ENCODE measurements around the gene BNC2.

Gene BNC2

GRCh38 chr9:16411311-16411710 lies 459.2 kb downstream of the BNC2 start:
- TF ChIP-seq TAF1 (IDR thresholded peaks at IDR 0.05; ENCODE audit: low read depth) (no peak), FOXM1 (IDR thresholded peaks at IDR 0.05; ENCODE audit: borderline replicate concordance, low read depth) (no peak), RAD21 (IDR thresholded peaks at IDR 0.05; ENCODE audit: low read depth) (no peak), TEAD4 (IDR thresholded peaks at IDR 0.05) (no peak), EP300 (IDR thresholded peaks at IDR 0.05; ENCODE audit: borderline replicate concordance) (no peak), TCF12 (IDR thresholded peaks at IDR 0.05; ENCODE audit: low read depth) (no peak)

- TF ChIP-seq YY1 (IDR thresholded peaks at IDR 0.05; ENCODE audit: low read depth), result no peak
- TF ChIP-seq ZBTB7A (IDR thresholded peaks at IDR 0.05; ENCODE audit: low read depth), result no peak
- no peak for TF ChIP-seq TEAD4 (IDR thresholded peaks at IDR 0.05)
- TF ChIP-seq EP300 (IDR thresholded peaks at IDR 0.05; ENCODE audit: borderline replicate concordance), result no peak
- no peak for TF ChIP-seq NFIC (IDR thresholded peaks at IDR 0.05)
- TF ChIP-seq TCF12 (IDR thresholded peaks at IDR 0.05; ENCODE audit: low read depth), result no peak
- no peak for TF ChIP-seq FOXM1 (IDR thresholded peaks at IDR 0.05; ENCODE audit: borderline replicate concordance, low read depth)
- TF ChIP-seq, protein P1, sequence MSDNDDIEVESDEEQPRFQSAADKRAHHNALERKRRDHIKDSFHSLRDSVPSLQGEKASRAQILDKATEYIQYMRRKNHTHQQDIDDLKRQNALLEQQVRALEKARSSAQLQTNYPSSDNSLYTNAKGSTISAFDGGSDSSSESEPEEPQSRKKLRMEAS (IDR thresholded peaks at IDR 0.05), result no peak
- TF ChIP-seq, protein P2, sequence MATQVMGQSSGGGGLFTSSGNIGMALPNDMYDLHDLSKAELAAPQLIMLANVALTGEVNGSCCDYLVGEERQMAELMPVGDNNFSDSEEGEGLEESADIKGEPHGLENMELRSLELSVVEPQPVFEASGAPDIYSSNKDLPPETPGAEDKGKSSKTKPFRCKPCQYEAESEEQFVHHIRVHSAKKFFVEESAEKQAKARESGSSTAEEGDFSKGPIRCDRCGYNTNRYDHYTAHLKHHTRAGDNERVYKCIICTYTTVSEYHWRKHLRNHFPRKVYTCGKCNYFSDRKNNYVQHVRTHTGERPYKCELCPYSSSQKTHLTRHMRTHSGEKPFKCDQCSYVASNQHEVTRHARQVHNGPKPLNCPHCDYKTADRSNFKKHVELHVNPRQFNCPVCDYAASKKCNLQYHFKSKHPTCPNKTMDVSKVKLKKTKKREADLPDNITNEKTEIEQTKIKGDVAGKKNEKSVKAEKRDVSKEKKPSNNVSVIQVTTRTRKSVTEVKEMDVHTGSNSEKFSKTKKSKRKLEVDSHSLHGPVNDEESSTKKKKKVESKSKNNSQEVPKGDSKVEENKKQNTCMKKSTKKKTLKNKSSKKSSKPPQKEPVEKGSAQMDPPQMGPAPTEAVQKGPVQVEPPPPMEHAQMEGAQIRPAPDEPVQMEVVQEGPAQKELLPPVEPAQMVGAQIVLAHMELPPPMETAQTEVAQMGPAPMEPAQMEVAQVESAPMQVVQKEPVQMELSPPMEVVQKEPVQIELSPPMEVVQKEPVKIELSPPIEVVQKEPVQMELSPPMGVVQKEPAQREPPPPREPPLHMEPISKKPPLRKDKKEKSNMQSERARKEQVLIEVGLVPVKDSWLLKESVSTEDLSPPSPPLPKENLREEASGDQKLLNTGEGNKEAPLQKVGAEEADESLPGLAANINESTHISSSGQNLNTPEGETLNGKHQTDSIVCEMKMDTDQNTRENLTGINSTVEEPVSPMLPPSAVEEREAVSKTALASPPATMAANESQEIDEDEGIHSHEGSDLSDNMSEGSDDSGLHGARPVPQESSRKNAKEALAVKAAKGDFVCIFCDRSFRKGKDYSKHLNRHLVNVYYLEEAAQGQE (IDR thresholded peaks at IDR 0.05; ENCODE audit: low read depth), result no peak
- no peak for TF ChIP-seq RAD21 (IDR thresholded peaks at IDR 0.05; ENCODE audit: low read depth)
- TF ChIP-seq CEBPB (IDR thresholded peaks at IDR 0.05), result no peak
Measured at GRCh38 chr9:16410601-16411280, 459.7 kb downstream of the BNC2 start.

DNA sequence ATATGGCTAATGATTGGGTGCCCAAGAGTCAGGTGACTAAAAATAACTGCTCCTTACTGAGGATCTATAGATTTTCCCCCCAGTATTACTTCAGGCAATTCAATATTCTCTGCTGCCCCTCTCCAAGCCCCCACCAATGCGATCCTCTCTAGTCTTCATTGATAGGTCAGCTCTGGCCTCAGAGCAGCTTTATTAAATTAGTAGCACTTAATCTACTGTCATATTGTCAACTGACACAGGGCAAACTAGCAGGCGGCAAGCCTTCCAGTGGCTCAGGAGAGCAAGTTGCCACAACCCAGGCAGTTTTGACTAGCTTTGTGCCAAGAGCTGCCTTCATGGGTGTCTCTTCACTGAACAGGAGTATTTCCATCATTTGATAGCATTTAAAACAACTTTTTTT lies 462.9 kb downstream of the BNC2 start:
- TF ChIP-seq, protein P3, sequence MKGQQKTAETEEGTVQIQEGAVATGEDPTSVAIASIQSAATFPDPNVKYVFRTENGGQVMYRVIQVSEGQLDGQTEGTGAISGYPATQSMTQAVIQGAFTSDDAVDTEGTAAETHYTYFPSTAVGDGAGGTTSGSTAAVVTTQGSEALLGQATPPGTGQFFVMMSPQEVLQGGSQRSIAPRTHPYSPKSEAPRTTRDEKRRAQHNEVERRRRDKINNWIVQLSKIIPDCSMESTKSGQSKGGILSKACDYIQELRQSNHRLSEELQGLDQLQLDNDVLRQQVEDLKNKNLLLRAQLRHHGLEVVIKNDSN (IDR thresholded peaks at IDR 0.05), result no peak
- TF ChIP-seq TAF1 (IDR thresholded peaks at IDR 0.05; ENCODE audit: low read depth), result no peak
- TF ChIP-seq, protein P2 (IDR thresholded peaks at IDR 0.05; ENCODE audit: low read depth), result no peak
- no peak for TF ChIP-seq EGR1 (IDR thresholded peaks at IDR 0.05)
- no peak for TF ChIP-seq CEBPB (IDR thresholded peaks at IDR 0.05)
- TF ChIP-seq YY1 (IDR thresholded peaks at IDR 0.05; ENCODE audit: low read depth), result no peak
- TF ChIP-seq CREB1 (IDR thresholded peaks at IDR 0.05; ENCODE audit: low read depth), result no peak
- TF ChIP-seq EP300 (IDR thresholded peaks at IDR 0.05; ENCODE audit: borderline replicate concordance), result no peak
- TF ChIP-seq FOXM1 (IDR thresholded peaks at IDR 0.05; ENCODE audit: borderline replicate concordance, low read depth), result no peak
- no peak for TF ChIP-seq RAD21 (IDR thresholded peaks at IDR 0.05; ENCODE audit: low read depth)
- TF ChIP-seq ZBTB7A (IDR thresholded peaks at IDR 0.05; ENCODE audit: low read depth), result no peak
- no peak for TF ChIP-seq NFIC (IDR thresholded peaks at IDR 0.05)
- TF ChIP-seq, protein P1 (IDR thresholded peaks at IDR 0.05), result no peak
- no peak for TF ChIP-seq TEAD4 (IDR thresholded peaks at IDR 0.05)

DNA sequence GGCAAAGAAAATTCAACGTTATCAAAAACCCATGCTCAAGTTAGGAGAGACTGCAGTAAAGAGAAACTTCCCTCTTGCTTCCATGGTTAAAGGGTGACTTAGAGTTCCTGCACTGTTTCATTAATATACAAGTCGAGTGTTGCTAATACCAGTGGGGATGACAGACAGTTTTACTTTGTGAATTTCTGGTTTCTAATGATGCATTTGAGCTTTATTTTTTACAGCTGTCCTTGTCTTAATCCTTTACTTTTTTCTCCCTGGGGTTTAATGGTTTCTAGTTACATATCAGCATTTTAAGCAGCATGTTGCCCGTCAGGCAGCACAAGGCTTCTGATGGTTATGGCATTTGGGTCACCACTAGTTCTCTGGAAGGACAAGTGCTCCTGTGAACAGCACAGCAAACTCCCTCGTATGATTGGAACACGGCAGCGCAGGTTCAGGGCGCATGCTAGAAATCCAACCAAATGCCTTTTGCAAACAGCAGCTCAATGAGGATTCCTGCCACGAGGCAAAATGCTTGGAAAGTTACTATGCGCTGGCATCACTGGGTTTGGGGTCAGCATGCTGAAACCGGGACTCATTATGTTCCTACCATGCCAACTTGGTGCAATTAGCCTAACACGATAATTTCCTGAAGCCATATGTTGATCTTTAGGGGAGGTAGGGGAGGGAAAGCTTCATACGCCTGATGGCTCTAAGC lies 463.8 kb downstream of the BNC2 start:
- TF ChIP-seq CREB1 (IDR thresholded peaks at IDR 0.05; ENCODE audit: low read depth) (no peak), RAD21 (IDR thresholded peaks at IDR 0.05; ENCODE audit: low read depth) (no peak), NFIC (IDR thresholded peaks at IDR 0.05) (no peak), TCF12 (IDR thresholded peaks at IDR 0.05; ENCODE audit: low read depth) (no peak), EP300 (IDR thresholded peaks at IDR 0.05; ENCODE audit: borderline replicate concordance) (no peak), TEAD4 (IDR thresholded peaks at IDR 0.05) (no peak), FOXM1 (IDR thresholded peaks at IDR 0.05; ENCODE audit: borderline replicate concordance, low read depth) (no peak), EGR1 (IDR thresholded peaks at IDR 0.05) (no peak), ZBTB7A (IDR thresholded peaks at IDR 0.05; ENCODE audit: low read depth) (no peak)
- TF ChIP-seq, protein P2 (IDR thresholded peaks at IDR 0.05; ENCODE audit: low read depth), result no peak

Measured in Ishikawa (cell line).